Ectodermal cell (in vitro differentiated cells): ENCODE data around the gene HOXA10.

Experiments
- H3K27ac ChIP-seq: 2 replicates; pipeline ENCODE4 v1.7.0; 2013; ENCODE audit warnings: mild to moderate bottlenecking, low read depth, low read length; ENCODE audit not compliant: insufficient read depth, poor library complexity, severe bottlenecking
- H3K27me3 ChIP-seq: 2 replicates; pipeline ENCODE4 v1.7.0; 2013; ENCODE audit warnings: mild to moderate bottlenecking, low read length; ENCODE audit not compliant: insufficient read depth, control insufficient read depth, poor library complexity, severe bottlenecking
- H3K36me3 ChIP-seq: one replicate; pipeline ENCODE4 v1.7.0; 2013; ENCODE audit warnings: low read length; ENCODE audit not compliant: control insufficient read depth, insufficient read depth
- H3K4me1 ChIP-seq: one replicate; pipeline ENCODE4 v1.7.0; 2013; ENCODE audit warnings: low read length; ENCODE audit not compliant: control insufficient read depth, insufficient read depth
- H3K4me3 ChIP-seq: 2 replicates; pipeline ENCODE4 v1.7.0; 2013; ENCODE audit warnings: low read depth, low read length, control low read depth; ENCODE audit not compliant: insufficient read depth
- H3K9me3 ChIP-seq: 2 replicates; pipeline ENCODE4 v1.7.0; 2013; ENCODE audit warnings: mild to moderate bottlenecking, low read length, moderate library complexity; ENCODE audit not compliant: control insufficient read depth
- WGBS, 2 experiments: methylation state at CpG; one replicate each; pipeline ENCODE4 v1.1.7; 2013; ENCODE audit warnings: missing lambda C conversion rate in 2 of 2; 5-methylcytosine and 5-hydroxymethylcytosine counted together

HOXA10 gene

DNA sequence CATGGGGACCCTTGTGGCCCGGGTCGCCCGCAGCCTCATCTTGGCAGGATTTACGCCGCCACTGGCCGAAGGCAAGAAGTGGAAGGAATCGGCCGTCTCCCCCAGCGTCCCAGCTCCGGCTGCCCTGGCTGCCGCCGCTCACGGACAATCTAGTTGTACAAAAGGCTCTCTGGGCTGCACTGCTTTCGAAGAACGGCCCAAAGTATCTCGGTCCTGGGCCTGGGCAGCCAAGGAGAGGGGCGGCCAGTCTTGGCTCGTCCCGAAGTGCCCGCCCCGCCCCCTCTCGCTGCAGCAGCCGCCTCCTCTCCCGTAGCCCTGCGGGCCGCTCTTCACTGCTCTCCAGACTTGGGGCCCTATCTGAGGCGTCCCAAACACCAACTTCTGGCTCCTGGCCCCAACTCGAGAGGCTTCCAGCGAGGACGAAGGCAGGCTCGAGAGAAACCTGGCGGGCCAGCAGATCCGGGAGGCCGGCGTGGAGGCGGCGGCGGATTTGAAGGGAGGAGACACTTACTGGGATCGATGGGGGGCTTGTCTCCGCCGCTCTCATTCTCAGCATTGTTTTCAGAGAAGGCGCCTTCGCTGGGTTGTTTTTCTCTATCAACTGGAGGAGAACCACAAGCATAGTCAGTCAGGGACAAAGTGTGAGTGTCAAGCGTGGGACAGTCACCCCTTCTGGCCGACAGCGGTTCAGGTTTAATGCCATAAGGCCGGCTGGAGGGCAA is 9.6 kb downstream of the HOXA10 start:
- Histone ChIP-seq H3K4me1 (no peaks in the 10 kb centered on the region), H3K27me3 (peaks cover 100% of the 10 kb centered on the region), H3K4me3 (no peak overlapping the region), H3K9me3 (no peaks in the 10 kb centered on the region), H3K36me3 (no peaks in the 10 kb centered on the region), H3K27ac (no peak overlapping the region)
- 2% methylated on average over 47 of the region's 47 CpGs for WGBS, 2 experiments

DNA sequence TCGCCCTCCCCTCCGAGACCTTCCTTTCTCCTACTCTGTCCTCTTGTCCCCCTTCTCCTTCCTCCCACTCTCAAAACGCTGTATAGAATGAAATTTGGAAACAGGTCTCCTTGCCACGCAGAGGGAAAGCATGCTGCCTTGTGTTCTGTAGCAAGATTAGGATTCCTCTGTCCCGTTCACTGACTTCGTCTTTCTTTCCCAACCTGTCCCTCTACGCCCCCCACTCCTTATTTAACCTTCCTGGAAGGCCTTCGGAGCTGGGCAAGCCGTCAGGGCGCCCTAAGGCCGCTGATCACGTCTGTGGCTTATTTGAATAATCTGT is 10.1 kb downstream of the HOXA10 start:
- Histone ChIP-seq H3K36me3 (no peaks in the 10 kb centered on the region), H3K4me3 (no peak overlapping the region), H3K27me3 (peaks cover 100% of the 10 kb centered on the region), H3K27ac (no peak overlapping the region), H3K4me1 (no peaks in the 10 kb centered on the region), H3K9me3 (no peaks in the 10 kb centered on the region)
- 6 to 8% methylated on average over 12 of the region's 12 CpGs for WGBS, 2 experiments

DNA sequence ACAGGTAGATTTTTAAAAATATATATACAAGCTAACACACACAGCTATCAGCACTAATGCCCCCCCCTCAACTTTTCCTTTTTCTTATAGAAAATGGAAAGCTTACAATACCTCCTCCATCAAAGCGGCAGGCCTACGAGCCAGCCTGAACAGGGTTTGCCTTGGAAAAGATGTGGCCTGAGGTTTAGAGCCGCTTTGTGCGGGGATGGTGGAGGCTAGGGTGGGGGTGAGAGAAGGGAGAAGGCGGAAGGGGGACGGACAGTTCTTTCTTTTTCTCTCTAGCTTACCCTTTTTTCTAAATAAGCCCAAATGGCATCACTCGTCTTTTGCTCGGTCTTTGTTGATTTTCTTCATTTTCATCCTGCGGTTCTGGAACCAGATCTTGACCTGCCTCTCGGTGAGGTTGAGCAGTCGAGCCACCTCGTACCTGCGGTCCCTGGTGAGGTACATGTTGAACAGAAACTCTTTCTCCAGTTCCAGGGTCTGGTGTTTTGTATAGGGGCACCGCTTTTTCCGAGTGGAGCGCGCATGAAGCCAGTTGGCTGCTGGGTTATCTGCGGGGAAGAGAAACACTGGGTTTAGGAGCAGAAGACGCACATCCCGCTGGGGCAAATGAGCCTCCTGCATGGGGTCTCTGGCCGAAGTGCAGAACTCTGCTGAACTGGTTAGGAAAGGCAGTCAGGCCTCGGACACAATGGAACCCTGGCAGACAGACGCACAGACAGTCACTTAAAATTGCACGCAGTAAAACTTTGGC is 10.7 kb downstream of the HOXA10 start:
- Histone ChIP-seq H3K27me3 (peaks cover 100% of the 10 kb centered on the region), H3K9me3 (no peaks in the 10 kb centered on the region), H3K4me1 (no peaks in the 10 kb centered on the region), H3K4me3 (no peak overlapping the region), H3K36me3 (no peaks in the 10 kb centered on the region), H3K27ac (no peak overlapping the region)
- 17 to 19% methylated on average over 22 to 24 of the region's 24 CpGs for WGBS, 2 experiments

DNA sequence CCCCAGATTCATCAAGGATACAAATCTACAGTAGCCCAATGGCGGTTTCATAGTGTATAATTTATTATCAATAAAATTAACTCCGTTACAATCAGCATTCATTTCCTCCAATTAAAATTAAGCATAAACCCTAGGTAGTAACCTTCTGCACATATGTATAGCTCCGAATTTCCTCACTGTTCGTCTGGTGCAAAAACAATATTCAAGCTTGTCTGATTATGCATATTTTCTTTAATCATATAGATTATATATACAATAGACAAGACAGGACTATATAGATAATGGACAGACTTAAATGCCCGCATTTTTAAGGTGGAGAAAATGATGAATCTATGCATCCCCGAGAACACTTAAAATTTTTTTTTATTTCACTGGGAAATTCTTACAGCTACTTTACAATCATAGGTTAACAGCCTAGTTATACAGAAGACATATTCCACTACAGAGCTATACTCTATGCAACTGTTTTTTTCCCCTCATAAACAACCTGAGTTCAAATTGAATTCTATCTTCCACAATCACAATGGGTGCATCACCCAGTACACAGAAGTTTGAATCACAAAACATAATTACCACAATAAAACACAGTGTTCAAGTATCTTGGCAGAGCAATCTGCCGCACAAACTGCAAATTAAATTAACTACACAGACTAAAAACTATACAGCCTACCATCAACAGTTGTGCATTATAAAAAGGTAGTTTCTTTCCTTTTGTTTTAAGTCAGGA is 11.4 kb downstream of the HOXA10 start:
- Histone ChIP-seq H3K9me3 (no peaks in the 10 kb centered on the region), H3K4me3 (no peak overlapping the region), H3K27me3 (peaks cover 100% of the 10 kb centered on the region), H3K4me1 (no peaks in the 10 kb centered on the region), H3K36me3 (no peaks in the 10 kb centered on the region), H3K27ac (no peak overlapping the region)
- 79 to 81% methylated on average over 6 to 7 of the region's 7 CpGs for WGBS, 2 experiments

DNA sequence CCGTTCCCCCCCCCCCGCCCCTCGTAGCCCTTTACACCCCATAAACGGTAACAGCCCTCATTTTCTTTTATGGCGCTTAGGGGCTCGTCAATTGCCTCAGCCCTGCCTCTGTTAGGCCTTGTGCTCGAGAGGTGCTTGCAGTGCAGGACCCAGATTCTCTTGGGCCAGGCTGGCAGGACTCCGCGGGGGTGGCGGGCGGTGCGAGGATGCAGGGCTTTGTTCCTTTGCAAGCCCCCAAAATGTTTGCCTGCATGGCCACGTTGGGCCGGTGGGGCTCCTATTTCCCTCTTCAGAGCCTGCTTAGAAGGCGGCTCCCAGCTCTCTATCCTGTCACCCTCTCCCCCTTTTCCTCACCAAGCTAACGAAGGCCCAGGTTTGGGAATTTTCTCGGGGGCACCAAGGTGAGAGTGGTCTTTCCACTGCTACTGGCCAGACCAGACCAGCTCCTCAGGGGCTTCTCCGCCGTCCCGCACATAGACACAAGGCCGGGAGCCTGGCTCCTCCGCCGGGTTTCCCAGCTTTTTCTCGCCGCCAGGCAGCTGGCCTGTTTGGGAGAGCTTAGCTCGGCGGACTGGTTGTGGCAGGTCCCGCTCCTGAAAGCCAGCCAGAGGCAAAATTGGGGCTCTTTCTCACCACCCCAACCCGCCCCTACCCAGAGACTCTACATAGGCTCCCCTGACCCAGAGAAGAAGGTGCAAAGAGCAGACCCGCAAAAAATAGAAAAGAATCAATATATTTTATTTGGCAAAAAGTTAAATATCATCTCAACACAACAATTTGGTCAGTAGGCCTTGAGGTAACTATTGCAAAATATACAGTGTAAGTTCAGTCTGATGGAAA is 12.2 kb downstream of the HOXA10 start:
- Histone ChIP-seq H3K27me3 (peaks cover 100% of the 10 kb centered on the region), H3K4me3 (no peak overlapping the region), H3K4me1 (no peaks in the 10 kb centered on the region), H3K27ac (no peak overlapping the region), H3K36me3 (no peaks in the 10 kb centered on the region), H3K9me3 (no peaks in the 10 kb centered on the region)
- 16 to 19% methylated on average over 27 to 28 of the region's 30 CpGs for WGBS, 2 experiments

DNA sequence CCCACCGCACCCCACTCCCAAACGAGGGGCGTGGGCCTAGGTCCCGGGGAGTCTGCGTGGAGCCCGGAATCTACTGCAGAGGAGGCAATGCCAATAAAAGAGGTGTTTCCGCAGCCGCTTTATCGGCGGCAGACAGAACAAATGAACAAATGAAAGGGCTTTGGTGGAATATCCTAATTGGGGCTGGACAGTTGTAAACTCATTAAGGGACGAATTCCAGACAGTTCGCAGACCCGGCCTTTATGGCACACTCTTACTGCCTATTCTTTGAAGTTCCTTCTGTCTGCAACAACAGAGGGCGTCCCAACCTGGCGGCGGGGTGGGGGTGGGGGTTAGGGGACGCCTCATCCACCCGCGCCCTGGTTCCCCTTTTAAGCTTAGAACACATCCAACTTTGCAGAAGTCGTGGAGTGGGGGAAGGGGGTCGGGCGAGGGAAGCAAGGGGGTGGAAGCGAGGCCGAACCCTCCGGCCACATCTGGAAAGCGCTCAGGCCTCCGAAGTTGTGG is 12.9 kb downstream of the HOXA10 start:
- Histone ChIP-seq H3K27ac (no peak overlapping the region), H3K27me3 (peaks cover 100% of the 10 kb centered on the region), H3K4me1 (no peaks in the 10 kb centered on the region), H3K36me3 (no peaks in the 10 kb centered on the region), H3K9me3 (no peaks in the 10 kb centered on the region), H3K4me3 (no peak overlapping the region)
- WGBS, 2 experiments, result 7 to 12% methylated on average over 20 to 27 of the region's 27 CpGs

DNA sequence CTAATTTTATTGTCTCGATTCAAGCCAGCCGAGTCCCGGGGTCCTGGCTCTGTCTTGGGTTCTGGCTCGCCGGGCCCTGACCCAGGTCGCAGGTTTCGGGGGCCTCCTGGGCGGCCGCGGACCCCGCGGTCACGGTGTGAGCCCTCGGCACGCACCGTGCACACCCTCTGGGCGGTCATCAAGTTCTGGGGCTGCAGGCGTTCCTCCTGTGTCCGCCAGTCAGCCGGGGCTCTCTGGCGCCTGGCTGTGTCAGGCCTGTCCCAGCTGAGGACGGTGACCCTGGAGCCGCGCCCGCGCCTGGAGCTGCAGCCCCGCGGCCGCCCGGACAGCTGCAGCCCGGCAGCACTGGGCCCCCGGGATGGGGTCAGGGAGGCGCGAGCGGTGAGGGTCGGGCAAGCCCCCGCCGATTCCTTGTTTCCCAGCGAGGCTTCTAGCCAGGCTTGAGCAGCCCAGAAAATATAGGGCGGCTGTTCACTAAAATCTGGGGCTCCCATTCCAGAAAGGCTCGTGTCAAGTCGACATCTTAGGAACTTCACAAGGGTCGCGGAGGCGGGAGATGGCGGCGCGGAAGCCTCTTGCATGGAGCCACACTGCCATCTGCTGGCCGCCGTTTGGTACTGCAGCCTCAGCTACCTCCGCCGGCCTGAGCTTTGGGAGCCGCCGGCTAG is 13.4 kb downstream of the HOXA10 start:
- WGBS, 2 experiments, result 10 to 11% methylated on average over 54 of the region's 54 CpGs

DNA sequence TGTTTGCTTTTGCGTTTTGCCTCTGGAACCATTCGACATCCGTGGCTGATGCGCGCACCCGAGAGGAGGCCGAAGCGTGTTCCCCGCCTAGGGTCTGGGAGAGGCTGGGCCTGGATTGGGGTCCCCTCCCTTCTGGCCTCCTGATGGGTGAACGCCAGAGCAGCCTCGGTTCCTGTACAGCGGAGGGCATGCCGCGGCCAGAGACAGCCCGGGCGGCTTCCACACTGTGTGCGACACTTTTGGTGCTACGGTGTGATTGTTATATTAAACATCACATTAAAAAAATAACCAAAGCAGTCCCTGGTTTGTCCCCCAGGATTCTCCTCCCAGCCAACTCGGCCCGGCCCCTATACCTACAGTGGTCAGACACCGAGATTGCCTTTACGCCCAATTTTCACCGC is 14.0 kb downstream of the HOXA10 start:
- 78 to 83% methylated on average over 21 to 23 of the region's 23 CpGs for WGBS, 2 experiments
- peaks cover 100% of the 10 kb centered on the region for H3K27me3 ChIP-seq
- H3K36me3 ChIP-seq, result no peaks in the 10 kb centered on the region
- H3K9me3 ChIP-seq, result no peaks in the 10 kb centered on the region
- H3K4me3 ChIP-seq, result no peak overlapping the region
- no peaks in the 10 kb centered on the region for H3K4me1 ChIP-seq
- H3K27ac ChIP-seq, result no peak overlapping the region

More for the DNA sequence above, 13.4 kb downstream of the HOXA10 start:
- H3K36me3 ChIP-seq, result no peaks in the 10 kb centered on the region
- peak overlapping the region; percentile 40 for H3K4me3 ChIP-seq
- H3K4me1 ChIP-seq, result no peaks in the 10 kb centered on the region
- peaks cover 100% of the 10 kb centered on the region for H3K27me3 ChIP-seq
- H3K9me3 ChIP-seq, result no peaks in the 10 kb centered on the region
- H3K27ac ChIP-seq, result no peak overlapping the region

DNA sequence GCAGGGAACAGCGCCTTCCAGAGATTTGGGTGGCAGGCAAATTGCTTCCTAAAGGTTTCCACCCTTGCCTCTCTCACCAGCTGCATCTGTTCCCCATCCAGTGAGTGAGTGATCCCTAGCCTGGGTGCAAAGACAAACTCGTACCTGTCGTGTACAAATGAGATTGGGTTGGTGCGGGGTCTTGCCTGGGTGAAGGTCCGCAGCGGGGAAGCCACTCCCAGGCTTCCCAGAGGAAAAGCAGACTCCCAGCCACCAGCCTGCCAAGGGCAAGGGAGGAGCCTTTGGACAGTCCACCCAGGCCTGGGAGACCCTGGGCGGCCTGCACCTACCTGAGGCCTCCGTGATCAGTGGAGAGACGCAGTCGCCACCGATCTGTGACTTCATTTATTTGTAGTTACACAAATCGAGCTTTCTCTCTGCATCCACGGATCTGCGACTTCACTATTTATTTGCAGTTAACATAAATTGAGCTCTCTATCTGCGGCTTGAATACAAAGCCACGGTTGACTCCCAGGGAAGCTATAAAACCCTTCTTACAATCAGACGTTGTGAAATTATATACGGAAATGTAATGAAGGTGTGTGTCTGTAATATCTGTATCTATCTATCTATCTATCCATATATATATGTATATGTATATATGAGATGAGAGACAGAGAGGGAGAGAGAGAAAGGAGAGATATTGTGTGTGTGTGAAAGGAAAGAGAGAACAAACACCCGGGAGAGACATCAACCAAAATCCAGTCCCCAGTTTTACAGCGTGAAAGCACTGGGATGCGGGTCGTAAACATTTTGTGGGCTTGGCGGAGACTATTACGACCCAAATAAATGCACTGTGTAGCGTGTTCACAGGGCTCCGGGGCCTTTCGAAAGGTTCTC is 14.6 kb downstream of the HOXA10 start:
- H3K4me1 ChIP-seq, result no peaks in the 10 kb centered on the region
- H3K27me3 ChIP-seq, result peaks cover 100% of the 10 kb centered on the region
- no peaks in the 10 kb centered on the region for H3K9me3 ChIP-seq
- 76 to 84% methylated on average over 25 of the region's 27 CpGs for WGBS, 2 experiments
- H3K4me3 ChIP-seq, result no peak overlapping the region
- H3K36me3 ChIP-seq, result no peaks in the 10 kb centered on the region
- H3K27ac ChIP-seq, result no peak overlapping the region
